KOPT-K1 (cell line): ENCODE data around the gene FRAT1.
"Not testable (repeated sequence)": the region's sequence is repeated elsewhere in the genome, so short reads cannot be mapped to it uniquely, and the experiment has no call there.

Experiments used
- H3K27ac ChIP-seq: fragments of 200-600 bp; sonication (generic); 2 replicates; pipeline ENCODE4 v1.5.1; 2016; ENCODE audit warnings: antibody characterized with exemption, mild to moderate bottlenecking, low read depth, low read length; ENCODE audit not compliant: poor library complexity, severe bottlenecking
- H3K36me3 ChIP-seq: fragments of 200-600 bp; sonication (generic); 2 replicates; pipeline ENCODE4 v1.5.1; 2017; ENCODE audit warnings: antibody characterized with exemption, mild to moderate bottlenecking, low read length, moderate library complexity; ENCODE audit not compliant: insufficient read depth
- H3K9me3 ChIP-seq: fragments of 200-600 bp; sonication (generic); 2 replicates; pipeline ENCODE4 v1.5.1; 2017; ENCODE audit warnings: antibody characterized with exemption, low read length, mild to moderate bottlenecking; ENCODE audit not compliant: insufficient read depth, poor library complexity, severe bottlenecking

FRAT1 gene

GRCh38 chr10:97336942-97337831, 18.1 kb downstream of the FRAT1 start:
- no peaks in the 10 kb centered on the region for H3K36me3 ChIP-seq
- H3K27ac ChIP-seq: no peak overlapping the region
- H3K9me3 ChIP-seq: no peaks in the 10 kb centered on the region

DNA sequence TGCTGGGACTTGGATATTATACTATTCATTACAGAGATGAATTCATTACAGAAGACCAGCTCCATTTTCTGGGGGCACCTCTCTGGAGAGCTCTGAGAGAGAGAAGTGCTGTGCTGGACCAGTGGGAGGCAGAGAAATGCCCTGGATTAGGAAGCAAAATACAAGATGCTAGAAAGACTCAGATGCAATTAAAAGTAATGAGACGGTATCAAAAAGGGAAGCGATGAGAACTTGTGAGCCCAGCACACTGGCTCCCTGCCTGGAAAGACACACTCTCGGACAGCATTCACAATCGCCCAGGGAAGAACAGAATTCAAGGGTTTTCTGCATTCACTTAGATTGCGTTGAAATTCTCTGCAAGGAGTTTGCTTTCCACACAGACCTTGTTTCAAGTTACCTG, 19.0 kb downstream of the FRAT1 start:
- H3K36me3 ChIP-seq: no peaks in the 10 kb centered on the region
- no peak overlapping the region for H3K27ac ChIP-seq
- H3K9me3 ChIP-seq: no peaks in the 10 kb centered on the region

DNA sequence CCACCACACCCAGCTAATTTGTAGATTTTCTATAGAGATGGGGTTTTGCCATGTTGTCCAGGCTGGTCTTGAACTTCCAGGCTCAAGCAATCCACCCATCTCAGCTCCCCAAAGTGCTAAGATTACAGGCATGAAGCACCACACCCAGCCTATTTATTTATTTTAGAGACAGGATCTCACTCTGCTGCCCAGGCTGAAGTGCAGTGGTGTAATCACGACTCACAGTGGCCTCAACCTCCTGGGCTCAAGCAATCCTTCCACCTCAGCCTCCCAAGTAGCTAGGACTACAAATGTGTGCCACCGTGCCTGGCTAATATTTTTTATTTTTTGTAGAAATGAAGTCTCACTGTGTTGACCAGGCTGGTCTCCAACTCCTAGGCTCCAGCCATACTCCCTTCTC, 22.3 kb downstream of the FRAT1 start:
- H3K9me3 ChIP-seq: no peaks in the 10 kb centered on the region
- H3K27ac ChIP-seq: no peak overlapping the region
- no peaks in the 10 kb centered on the region for H3K36me3 ChIP-seq

GRCh38 chr10:97343664-97344063, 24.6 kb downstream of the FRAT1 start:
- H3K27ac ChIP-seq, H3K36me3 ChIP-seq, H3K9me3 ChIP-seq: not testable (repeated sequence)

GRCh38 chr10:97347317-97347716, 28.2 kb downstream of the FRAT1 start:
- H3K36me3 ChIP-seq: peaks cover 20% of the 10 kb centered on the region; the same call in 1 of the 2 replicates
- H3K27ac ChIP-seq: no peak overlapping the region
- no peaks in the 10 kb centered on the region for H3K9me3 ChIP-seq

DNA sequence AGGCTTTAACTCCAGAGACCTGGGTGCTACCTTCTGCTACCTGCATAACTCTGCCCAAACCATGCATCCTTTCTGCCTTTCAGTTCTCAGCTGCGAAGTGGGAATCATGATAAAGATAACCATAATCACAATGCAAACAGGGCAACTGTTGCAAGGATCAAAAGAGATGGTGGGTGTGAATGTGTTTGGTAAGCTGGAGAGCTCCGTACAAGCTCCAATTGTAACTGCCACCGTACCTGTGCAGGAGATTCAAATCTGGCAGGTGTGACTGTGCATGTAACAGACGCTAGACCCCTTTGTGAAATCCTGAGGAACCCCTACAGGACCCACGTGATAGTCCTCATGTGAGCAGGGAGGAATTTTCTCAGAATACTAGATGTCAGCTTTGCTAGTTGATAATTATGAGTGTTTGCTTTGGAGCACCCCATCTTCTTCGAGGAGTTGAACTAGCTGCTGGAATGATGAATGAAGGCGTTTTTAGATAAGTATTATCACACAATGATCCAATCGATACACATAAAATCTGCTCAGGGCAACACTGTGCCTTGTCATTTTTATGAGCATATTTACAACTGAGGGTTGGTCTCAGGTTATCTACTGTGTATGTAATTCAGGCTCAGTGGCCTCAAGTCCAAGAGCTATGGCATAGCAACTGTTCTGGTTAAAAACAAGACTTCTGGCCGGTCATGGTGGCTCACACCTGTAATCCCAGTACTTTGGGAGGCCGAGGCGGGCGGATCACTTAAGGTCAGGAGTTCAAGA, 30.9 kb downstream of the FRAT1 start:
- Histone ChIP-seq H3K36me3 (peaks cover 37% of the 10 kb centered on the region; the same call in 1 of the 2 replicates), H3K9me3 (no peaks in the 10 kb centered on the region), H3K27ac (no peak overlapping the region)

GRCh38 chr10:97353945-97354344, 34.9 kb downstream of the FRAT1 start:
- Histone ChIP-seq H3K36me3 (peaks cover 69% of the 10 kb centered on the region), H3K27ac (no peak overlapping the region), H3K9me3 (no peaks in the 10 kb centered on the region)

GRCh38 chr10:97355571-97355975, 36.5 kb downstream of the FRAT1 start:
- Histone ChIP-seq H3K36me3 (peaks cover 77% of the 10 kb centered on the region), H3K27ac (no peak overlapping the region), H3K9me3 (no peaks in the 10 kb centered on the region)

DNA sequence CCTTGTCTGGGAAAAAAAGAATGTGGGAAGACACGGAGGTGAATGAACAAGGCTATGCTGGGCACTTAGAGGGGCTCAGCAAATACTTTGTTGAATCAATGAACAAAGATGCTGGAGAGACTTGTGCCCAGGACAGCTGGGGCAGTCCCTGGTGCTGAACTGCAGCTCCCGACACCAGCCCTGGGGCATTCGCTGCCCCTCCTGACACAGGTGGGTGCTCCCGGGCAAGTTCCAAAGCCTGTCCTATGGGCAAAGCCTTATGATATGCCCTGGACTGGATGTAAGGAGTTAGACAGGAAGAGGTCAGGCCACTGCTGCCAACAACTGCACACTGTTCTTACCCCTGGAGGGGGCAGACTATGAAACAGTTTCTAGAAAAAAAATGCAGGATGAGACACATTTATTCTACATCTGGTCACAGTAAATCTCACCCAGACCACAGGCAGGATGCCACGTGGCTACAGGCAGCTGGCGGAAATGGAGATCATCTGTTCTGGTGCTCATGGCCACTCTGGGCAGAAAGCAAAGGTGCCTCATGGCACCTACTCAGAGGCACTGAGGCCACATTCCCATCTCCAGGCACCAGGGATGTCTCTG, 37.3 kb downstream of the FRAT1 start:
- Histone ChIP-seq H3K36me3 (peaks cover 81% of the 10 kb centered on the region), H3K27ac (no peak overlapping the region), H3K9me3 (no peaks in the 10 kb centered on the region)

DNA sequence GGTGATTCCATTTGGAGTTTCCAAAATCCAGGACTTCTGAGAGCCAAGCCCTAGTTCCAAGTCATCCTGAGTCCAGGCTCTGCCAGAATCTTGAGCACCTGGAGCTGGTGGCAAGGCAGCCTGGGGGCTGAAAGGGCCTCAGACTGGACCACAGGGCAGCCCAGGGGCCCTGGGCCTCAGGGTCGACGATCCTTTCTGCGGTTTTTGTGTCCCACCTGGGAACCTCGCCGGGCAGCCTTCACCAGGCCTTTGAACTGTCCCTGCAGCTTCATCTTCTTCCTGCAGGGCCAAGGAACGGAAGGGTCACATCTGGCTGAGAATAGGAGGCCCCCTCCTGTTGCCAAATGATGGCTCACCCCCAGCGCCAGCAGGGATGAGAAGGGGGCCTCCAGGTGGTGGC, 37.8 kb downstream of the FRAT1 start:
- Histone ChIP-seq H3K9me3 (no peaks in the 10 kb centered on the region), H3K27ac (no peak overlapping the region), H3K36me3 (peaks cover 82% of the 10 kb centered on the region)

DNA sequence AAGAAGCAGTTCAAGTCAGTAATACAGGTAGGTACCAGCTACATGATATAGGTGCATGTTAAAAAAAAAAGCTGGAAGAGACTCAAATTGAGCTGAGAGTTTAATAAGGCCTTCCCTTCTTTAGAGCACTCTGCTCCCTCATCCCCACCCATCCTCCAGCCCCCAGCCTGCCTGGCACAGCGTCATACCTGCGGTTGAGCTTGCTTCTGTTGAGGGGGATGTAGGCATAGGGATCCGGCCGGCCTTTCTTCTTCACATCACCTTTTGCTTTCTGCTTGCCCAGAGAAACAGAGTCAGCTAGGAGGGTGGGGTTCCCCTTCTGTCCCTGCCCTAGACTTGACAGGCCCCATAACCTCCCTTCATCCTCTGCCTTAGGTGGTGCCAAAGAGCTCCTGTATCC, 39.3 kb downstream of the FRAT1 start:
- H3K27ac ChIP-seq: no peak overlapping the region

GRCh38 chr10:97358781-97359180, 39.7 kb downstream of the FRAT1 start:
- Histone ChIP-seq H3K27ac (no peak overlapping the region), H3K36me3 (peaks cover 91% of the 10 kb centered on the region)

More for the DNA sequence above, 39.3 kb downstream of the FRAT1 start:
- Histone ChIP-seq H3K36me3 (peaks cover 88% of the 10 kb centered on the region), H3K9me3 (no peaks in the 10 kb centered on the region)

GRCh38 chr10:97360705-97361536, 41.9 kb downstream of the FRAT1 start:
- peaks cover 91% of the 10 kb centered on the region for H3K36me3 ChIP-seq
- no peak overlapping the region for H3K27ac ChIP-seq

More at GRCh38 chr10:97358781-97359180, 39.7 kb downstream of the FRAT1 start:
- no peaks in the 10 kb centered on the region for H3K9me3 ChIP-seq

DNA sequence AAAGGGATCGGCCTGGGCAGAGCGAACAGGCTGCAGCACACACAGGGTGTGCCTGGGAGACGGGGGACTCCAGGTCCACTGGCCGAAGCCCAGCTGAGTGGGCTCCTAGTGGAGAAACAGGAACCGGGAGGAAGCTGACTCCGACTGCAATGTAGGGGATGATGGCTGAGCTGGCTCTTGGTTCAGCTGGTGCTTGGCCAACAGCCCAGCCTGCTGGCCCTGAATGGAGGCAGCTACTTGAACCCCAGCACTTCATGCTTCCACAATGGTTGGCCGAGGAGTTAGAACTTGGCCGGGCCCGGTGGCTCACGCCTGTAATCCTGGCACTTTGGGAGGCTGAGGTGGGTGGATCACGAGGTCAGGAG, 42.4 kb downstream of the FRAT1 start:
- peaks cover 91% of the 10 kb centered on the region for H3K36me3 ChIP-seq
- H3K27ac ChIP-seq: no peak overlapping the region
- H3K9me3 ChIP-seq: no peaks in the 10 kb centered on the region

More at GRCh38 chr10:97360705-97361536, 41.9 kb downstream of the FRAT1 start:
- no peaks in the 10 kb centered on the region for H3K9me3 ChIP-seq
